Activated gamma-delta T cell treated with Interleukin-2 at 50 U/mL for 16 hours (primary cell): Measurements from ENCODE around the gene GNG14.

Experiments
- DNase-seq: peaks from one replicate; pipeline ENCODE4 v3.0.0-alpha.2; 2020

GNG14 gene

GRCh38 chr19:12727745-12728433 lies 40.1 kb downstream of the GNG14 start:
- no peak for DNase-seq

- no peak for DNase-seq
Measured at GRCh38 chr19:12730064-12730463, 42.3 kb downstream of the GNG14 start.

- DNase-seq: no peak
Measured at GRCh38 chr19:12731337-12731736, 43.5 kb downstream of the GNG14 start.

DNA sequence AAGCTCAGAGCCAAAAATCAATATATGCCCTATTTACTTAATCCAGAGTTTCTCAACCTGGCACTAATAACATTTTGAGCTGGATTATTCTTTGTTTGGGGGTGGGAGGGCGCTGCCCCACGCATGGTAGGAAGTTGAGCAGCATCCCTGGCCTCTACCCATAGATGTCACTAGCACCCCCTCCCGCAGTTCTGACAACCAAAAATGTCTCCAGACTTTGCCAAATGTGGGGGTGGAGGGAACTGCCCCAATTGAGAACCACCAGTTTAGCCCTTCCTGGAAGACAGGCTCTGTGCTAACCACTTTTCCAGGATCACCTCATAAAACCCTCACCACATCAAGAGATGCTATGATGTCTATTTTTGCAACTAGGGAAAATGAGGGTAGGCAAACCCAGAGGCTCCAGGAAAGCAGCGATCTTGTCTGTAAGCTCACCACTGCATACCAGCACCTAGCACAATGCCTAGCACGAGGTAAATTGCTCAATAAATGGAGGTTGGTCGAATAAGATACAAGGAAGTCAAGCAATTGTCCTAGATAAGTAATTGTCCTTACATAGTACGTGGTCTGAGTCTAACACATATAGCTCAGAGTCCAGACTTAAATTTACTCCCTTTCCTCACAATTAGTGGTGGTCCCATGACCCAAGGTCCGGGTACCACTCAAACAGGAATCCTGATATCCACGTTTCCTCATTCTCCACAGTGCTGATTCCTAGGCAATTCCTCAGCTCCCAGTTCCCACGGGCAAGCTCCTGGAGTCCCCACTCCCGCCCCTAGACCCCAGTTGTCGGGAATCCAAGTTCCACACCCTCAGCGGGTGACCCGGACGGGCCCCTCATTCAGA lies 45.8 kb downstream of the GNG14 start:
- peak; percentile 21 for DNase-seq

GRCh38 chr19:12736995-12737834 lies 49.4 kb downstream of the GNG14 start, which contains the start of gene GET3:
Gene GET3 (plus strand): TSS chr19:12737497. CDS start chr19:12737506, 9 bp downstream.
- peak; percentile 78 for DNase-seq

DNA sequence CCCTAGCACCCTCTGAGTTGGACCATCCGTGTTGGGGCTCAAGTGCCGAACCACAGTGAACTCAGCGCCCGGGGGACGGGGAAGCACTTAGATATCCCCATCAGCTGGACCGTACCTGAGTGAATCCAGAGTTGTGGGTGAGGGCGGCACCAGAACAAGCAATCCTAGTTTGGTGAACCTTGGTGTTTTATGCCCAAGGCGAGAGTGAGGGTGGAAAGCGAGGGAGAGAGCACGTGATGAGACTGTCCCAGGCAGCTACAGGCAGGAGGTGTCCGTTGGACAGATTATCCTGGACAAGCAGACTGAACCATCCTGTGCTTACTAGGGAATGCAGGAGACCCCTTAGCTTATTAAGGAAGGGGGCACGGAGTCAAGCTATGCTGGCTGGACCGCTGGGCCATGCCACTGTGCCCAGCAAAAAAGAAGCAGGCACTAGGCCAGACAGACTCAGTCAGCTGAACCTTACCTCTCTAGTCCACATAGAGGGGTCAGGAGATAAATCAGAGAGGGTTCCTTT lies 50.1 kb downstream of the GNG14 start:
- DNase-seq: no peak
